K562 (cell line): ENCODE measurements around the gene RERE. TPM values are rescaled to one million over a fixed set of nuclear protein-coding genes. Genes with fewer than 3 reads are reported as not detected.

Experiments
- ARHGAP35 ChIP-seq: fragments of 450-650 bp; IDR thresholded peaks from 2 replicates; pipeline ENCODE4 v1.6.1; 2018; ENCODE audit not compliant: partially characterized antibody
- ARNT ChIP-seq, 2 experiments: fragments of 450-650 bp; IDR thresholded peaks; 2 replicates each; pipeline ENCODE4 v1.6.1; 2016; ENCODE audit warnings: mild to moderate bottlenecking in 1 of 2
- DIDO1 ChIP-seq: fragments of 450-650 bp; IDR thresholded peaks from 2 replicates; pipeline ENCODE4 v1.6.1; 2016; ENCODE audit warnings: low read depth, missing biosample characterization, missing genetic modification characterization
- FOSL1 ChIP-seq: fragments of 200-800 bp; sonication (Bioruptor generic); conservative IDR thresholded peaks from 2 replicates; pipeline ENCODE4 v1.6.1; 2016; ENCODE audit warnings: missing genetic modification characterization, missing compliant biosample characterization
- HDGF ChIP-seq: fragments of 450-650 bp; IDR thresholded peaks from 2 replicates; pipeline ENCODE4 v1.6.1; 2016
- MECOM ChIP-seq: fragments of 250-450 bp; sonication (Bioruptor Pico); IDR thresholded peaks from 2 replicates; pipeline ENCODE4 v1.8.0; 2022; ENCODE audit warnings: inconsistent platforms
- MTA1 ChIP-seq: fragments of 450-650 bp; IDR thresholded peaks from 2 replicates; pipeline ENCODE4 v1.6.1; 2017; ENCODE audit warnings: borderline replicate concordance
- NFRKB ChIP-seq: fragments of 450-650 bp; IDR thresholded peaks from 2 replicates; pipeline ENCODE4 v1.6.1; 2016; ENCODE audit warnings: low read depth
- NFYB ChIP-seq: IDR thresholded peaks from 2 replicates; pipeline ENCODE4 v1.6.1; 2011; ENCODE audit warnings: mild to moderate bottlenecking, moderate library complexity; ENCODE audit not compliant: insufficient read length; ENCODE audit errors: extremely low read depth
- PHB ChIP-seq: fragments of 250-450 bp; sonication (Bioruptor Pico); IDR thresholded peaks from 2 replicates; pipeline ENCODE4 v1.5.0; 2021
- PHF21A ChIP-seq: fragments of 450-650 bp; IDR thresholded peaks from 2 replicates; pipeline ENCODE4 v1.6.1; 2017; ENCODE audit warnings: low read depth, borderline replicate concordance
- PHF8 ChIP-seq: fragments of 200-600 bp; sonication (generic); IDR thresholded peaks from 2 replicates; pipeline ENCODE4 v1.6.1; 2012; ENCODE audit warnings: mixed run types, mild to moderate bottlenecking, inconsistent platforms, low read length, moderate library complexity, borderline replicate concordance
- PURB ChIP-seq: sonication (generic); formaldehyde crosslinking; IDR thresholded peaks from 2 replicates; pipeline ENCODE4 v1.9.0; 2021; ENCODE audit warnings: low read depth, mild to moderate bottlenecking, missing genetic modification reagents
- STAT5A ChIP-seq: IDR thresholded peaks from 2 replicates; pipeline ENCODE4 v1.6.1; 2012; ENCODE audit warnings: low read length, inconsistent platforms, borderline replicate concordance
- ZNF12 ChIP-seq: sonication (generic); formaldehyde crosslinking; IDR thresholded peaks from 2 replicates; pipeline ENCODE4 v1.4.0; 2020; ENCODE audit warnings: mild to moderate bottlenecking, missing genetic modification reagents
- ZNF121 ChIP-seq: sonication (generic); formaldehyde crosslinking; conservative IDR thresholded peaks from 2 replicates; pipeline ENCODE4 v1.8.0; 2022; ENCODE audit warnings: missing genetic modification reagents
- ZNF133 ChIP-seq: fragments of 250-450 bp; sonication (Bioruptor Pico); IDR thresholded peaks from 2 replicates; pipeline ENCODE4 v1.4.0; 2020; ENCODE audit warnings: mild to moderate bottlenecking
- ZNF311 ChIP-seq: fragments of 250-450 bp; sonication (Bioruptor Pico); IDR thresholded peaks from 2 replicates; pipeline ENCODE4 v1.4.0; 2020; ENCODE audit warnings: mild to moderate bottlenecking, moderate library complexity
- ZNF589 ChIP-seq: fragments of 200-800 bp; sonication (Bioruptor generic); IDR thresholded peaks from 2 replicates; pipeline ENCODE4 v1.6.1; 2016; ENCODE audit warnings: low read depth, missing genetic modification characterization, missing compliant biosample characterization
- polyA plus RNA-seq, 8 experiments: library from polyadenylated mRNA; depleted of rRNA in 4 of 8; stranded (reverse) in 5 of 8; unstranded in 3 of 8; fragments of >200 nt; fragmentation: Nextera tagmentation in 2 of 8; fragmentation: Illumina TruSeq in 1 of 8; extraction: Ambion mirVana in 2 of 8; extraction: Trizol in 1 of 8; gene quantifications; 2 replicates each; pipeline versions ENCODE4 v1.2.1 to v1.2.3, GENCODE V29; 2011 to 2014; ENCODE audit warnings: inconsistent platforms in 1 of 8, missing spikeins in 1 of 8
- total RNA-seq, 7 experiments: library from RNA; depleted of rRNA in 6 of 7; stranded (reverse); fragments of >200 nt in 6 of 7; fragmentation: Illumina TruSeq in 2 of 7; extraction: Trizol in 2 of 7; gene quantifications; 2 replicates each; pipeline versions ENCODE4 v1.2.1 to v1.2.3, GENCODE V29; 2011 to 2021; ENCODE audit warnings: low replicate concordance in 1 of 7
- TF ChIP-seq, protein P1 (sequence below), 2 experiments: IDR thresholded peaks; 2 replicates each; pipeline ENCODE4 v1.6.1; 2012; ENCODE audit warnings: improper control_type of control experiment in 2 of 2, low read depth in 2 of 2, low read length in 2 of 2, borderline replicate concordance in 1 of 2
- TF ChIP-seq, protein P2 (sequence below): fragments of 450-650 bp; conservative IDR thresholded peaks from 2 replicates; pipeline ENCODE4 v1.6.1; 2016; ENCODE audit warnings: missing genetic modification characterization, low read depth, mild to moderate bottlenecking, control low read depth, missing compliant biosample characterization
- TF ChIP-seq, protein P3 (sequence below): fragments of 450-650 bp; IDR thresholded peaks from 2 replicates; pipeline ENCODE4 v1.6.1; 2016; ENCODE audit warnings: mild to moderate bottlenecking

Gene RERE
- total and polyA plus RNA-seq, 9 of the 15 experiments (the other 6 are each of a cell fraction or from before 2014, with no cell fraction given): 3.0 to 51.5 (median 13.4) TPM

DNA sequence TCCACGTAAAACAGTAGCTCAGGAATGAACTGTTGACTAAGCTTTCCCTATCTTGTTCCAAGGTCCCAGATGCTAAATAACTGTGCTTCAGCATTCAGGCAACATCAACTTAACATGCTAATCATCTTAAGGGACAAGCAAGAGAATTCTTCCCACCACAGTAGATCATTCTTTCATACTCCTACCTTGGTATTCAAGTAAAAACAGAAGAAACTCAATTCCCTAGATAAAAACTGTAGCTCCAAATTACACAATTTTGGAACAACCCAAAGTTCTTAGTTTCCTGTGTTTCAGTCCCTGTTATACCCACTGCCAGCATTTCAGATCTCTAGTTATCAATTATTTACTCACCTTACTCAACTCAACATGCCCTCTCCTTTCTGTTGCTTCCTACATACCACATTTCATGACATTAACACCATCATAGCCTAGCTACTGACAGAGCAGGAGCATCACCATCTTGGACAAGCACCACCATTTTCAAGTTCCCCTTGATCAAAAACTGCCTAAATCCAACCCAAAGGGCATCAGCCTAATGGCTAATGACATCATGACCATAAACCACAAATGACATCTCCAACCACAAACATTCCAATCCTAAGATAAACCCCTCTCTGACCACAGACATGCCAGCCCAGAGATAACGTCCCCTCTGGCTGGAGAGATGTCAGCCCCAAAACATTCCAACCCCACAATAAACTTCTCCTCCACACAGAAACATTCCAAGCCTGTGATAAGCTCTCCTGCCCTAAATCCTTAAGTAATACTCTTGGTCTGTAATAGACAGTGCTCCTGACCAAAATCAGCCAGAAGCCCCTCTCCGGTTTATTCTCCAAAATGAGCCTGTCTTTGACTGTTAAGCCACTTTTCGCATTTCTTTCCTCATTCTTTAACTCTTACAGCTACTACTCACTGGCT lies 191.2 kb downstream of the RERE start (continued):
- TF ChIP-seq, protein P1, sequence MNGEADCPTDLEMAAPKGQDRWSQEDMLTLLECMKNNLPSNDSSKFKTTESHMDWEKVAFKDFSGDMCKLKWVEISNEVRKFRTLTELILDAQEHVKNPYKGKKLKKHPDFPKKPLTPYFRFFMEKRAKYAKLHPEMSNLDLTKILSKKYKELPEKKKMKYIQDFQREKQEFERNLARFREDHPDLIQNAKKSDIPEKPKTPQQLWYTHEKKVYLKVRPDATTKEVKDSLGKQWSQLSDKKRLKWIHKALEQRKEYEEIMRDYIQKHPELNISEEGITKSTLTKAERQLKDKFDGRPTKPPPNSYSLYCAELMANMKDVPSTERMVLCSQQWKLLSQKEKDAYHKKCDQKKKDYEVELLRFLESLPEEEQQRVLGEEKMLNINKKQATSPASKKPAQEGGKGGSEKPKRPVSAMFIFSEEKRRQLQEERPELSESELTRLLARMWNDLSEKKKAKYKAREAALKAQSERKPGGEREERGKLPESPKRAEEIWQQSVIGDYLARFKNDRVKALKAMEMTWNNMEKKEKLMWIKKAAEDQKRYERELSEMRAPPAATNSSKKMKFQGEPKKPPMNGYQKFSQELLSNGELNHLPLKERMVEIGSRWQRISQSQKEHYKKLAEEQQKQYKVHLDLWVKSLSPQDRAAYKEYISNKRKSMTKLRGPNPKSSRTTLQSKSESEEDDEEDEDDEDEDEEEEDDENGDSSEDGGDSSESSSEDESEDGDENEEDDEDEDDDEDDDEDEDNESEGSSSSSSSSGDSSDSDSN (IDR thresholded peaks at IDR 0.05; ENCODE audit: borderline replicate concordance in 1 of 2, low read depth in 2 of 2, low read length in 2 of 2): no peak
- TF ChIP-seq ARNT (IDR thresholded peaks at IDR 0.05): peak; percentile 75 to 78; a peak in 3 of 4 replicates
- TF ChIP-seq PHF21A: no peak
- TF ChIP-seq ZNF133 (CRISPR knock-in tag): no peak
- no peak for TF ChIP-seq HDGF
- no peak for TF ChIP-seq NFRKB
- TF ChIP-seq STAT5A: peak; percentile 72
- no peak for TF ChIP-seq ZNF121 (CRISPR knock-in tag)
- peak; percentile 93 for TF ChIP-seq MTA1
- TF ChIP-seq, protein P2, sequence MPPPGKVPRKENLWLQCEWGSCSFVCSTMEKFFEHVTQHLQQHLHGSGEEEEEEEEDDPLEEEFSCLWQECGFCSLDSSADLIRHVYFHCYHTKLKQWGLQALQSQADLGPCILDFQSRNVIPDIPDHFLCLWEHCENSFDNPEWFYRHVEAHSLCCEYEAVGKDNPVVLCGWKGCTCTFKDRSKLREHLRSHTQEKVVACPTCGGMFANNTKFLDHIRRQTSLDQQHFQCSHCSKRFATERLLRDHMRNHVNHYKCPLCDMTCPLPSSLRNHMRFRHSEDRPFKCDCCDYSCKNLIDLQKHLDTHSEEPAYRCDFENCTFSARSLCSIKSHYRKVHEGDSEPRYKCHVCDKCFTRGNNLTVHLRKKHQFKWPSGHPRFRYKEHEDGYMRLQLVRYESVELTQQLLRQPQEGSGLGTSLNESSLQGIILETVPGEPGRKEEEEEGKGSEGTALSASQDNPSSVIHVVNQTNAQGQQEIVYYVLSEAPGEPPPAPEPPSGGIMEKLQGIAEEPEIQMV (tag): no peak
- TF ChIP-seq, protein P3, sequence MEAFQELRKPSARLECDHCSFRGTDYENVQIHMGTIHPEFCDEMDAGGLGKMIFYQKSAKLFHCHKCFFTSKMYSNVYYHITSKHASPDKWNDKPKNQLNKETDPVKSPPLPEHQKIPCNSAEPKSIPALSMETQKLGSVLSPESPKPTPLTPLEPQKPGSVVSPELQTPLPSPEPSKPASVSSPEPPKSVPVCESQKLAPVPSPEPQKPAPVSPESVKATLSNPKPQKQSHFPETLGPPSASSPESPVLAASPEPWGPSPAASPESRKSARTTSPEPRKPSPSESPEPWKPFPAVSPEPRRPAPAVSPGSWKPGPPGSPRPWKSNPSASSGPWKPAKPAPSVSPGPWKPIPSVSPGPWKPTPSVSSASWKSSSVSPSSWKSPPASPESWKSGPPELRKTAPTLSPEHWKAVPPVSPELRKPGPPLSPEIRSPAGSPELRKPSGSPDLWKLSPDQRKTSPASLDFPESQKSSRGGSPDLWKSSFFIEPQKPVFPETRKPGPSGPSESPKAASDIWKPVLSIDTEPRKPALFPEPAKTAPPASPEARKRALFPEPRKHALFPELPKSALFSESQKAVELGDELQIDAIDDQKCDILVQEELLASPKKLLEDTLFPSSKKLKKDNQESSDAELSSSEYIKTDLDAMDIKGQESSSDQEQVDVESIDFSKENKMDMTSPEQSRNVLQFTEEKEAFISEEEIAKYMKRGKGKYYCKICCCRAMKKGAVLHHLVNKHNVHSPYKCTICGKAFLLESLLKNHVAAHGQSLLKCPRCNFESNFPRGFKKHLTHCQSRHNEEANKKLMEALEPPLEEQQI: no peak
- TF ChIP-seq PURB (CRISPR knock-in tag): no peak
- TF ChIP-seq PHB (CRISPR knock-in tag): no peak
- no peak for TF ChIP-seq ZNF311 (CRISPR knock-in tag)
- TF ChIP-seq PHF8: no peak
- no peak for TF ChIP-seq ZNF12
- TF ChIP-seq DIDO1: 0 out of 2 replicates have a peak, but pooled peaks have one; percentile 40
- no peak for TF ChIP-seq NFYB
- no peak for TF ChIP-seq ARHGAP35
- TF ChIP-seq FOSL1 (tag): peak; percentile 94
- TF ChIP-seq MECOM (CRISPR knock-in tag): peak; percentile 73; the same call in 1 of the 2 replicates
- peak; percentile 76; the same call in 1 of the 2 replicates for TF ChIP-seq ZNF589
